ENCODE data around the gene ADCY3.

The ADCY3 gene

GRCh38 chr2:24830351-24830750 is 89.7 kb downstream of the ADCY3 start:
- DNase-seq (ENCODE audit: low read depth) = no peak

GRCh38 chr2:24828238-24828996 is 91.6 kb downstream of the ADCY3 start:
- no peak for DNase-seq (ENCODE audit: low read depth)

- DNase-seq (ENCODE audit: low read depth) = peak; percentile 58
Observed at GRCh38 chr2:24827321-24828237, 92.5 kb downstream of the ADCY3 start.

- no peak for DNase-seq (ENCODE audit: low read depth)
Observed at GRCh38 chr2:24826773-24827145, 93.3 kb downstream of the ADCY3 start.

- no peak for DNase-seq (ENCODE audit: low read depth)
Observed at GRCh38 chr2:24825883-24826772, 93.9 kb downstream of the ADCY3 start.

- DNase-seq (ENCODE audit: low read depth) = peak; percentile 10
Observed at GRCh38 chr2:24824966-24825882, 94.8 kb downstream of the ADCY3 start.

GRCh38 chr2:24824071-24824588 is 95.9 kb downstream of the ADCY3 start:
- DNase-seq (ENCODE audit: low read depth) = no peak

GRCh38 chr2:24822049-24822706 is 97.9 kb downstream of the ADCY3 start:
- DNase-seq (ENCODE audit: low read depth) = no peak

GRCh38 chr2:24821433-24821891 is 98.6 kb downstream of the ADCY3 start:
- DNase-seq (ENCODE audit: low read depth) = no peak

- no peak for DNase-seq (ENCODE audit: low read depth)
Observed at GRCh38 chr2:24820598-24821432, 99.2 kb downstream of the ADCY3 start.

- no peak for DNase-seq (ENCODE audit: low read depth)
Observed at GRCh38 chr2:24820175-24820513, 99.9 kb downstream of the ADCY3 start.

- no peak for DNase-seq (ENCODE audit: low read depth)
Observed at GRCh38 chr2:24819442-24820174, 100.4 kb downstream of the ADCY3 start.

- DNase-seq (ENCODE audit: low read depth) = no peak
Observed at GRCh38 chr2:24818721-24819167, 101.3 kb downstream of the ADCY3 start.

- DNase-seq (ENCODE audit: low read depth) = no peak
Observed at GRCh38 chr2:24816884-24817283, 103.2 kb downstream of the ADCY3 start.

GRCh38 chr2:24816404-24816803 is 103.6 kb downstream of the ADCY3 start:
- DNase-seq (ENCODE audit: low read depth) = no peak

GRCh38 chr2:24815171-24815570 is 104.9 kb downstream of the ADCY3 start:
- no peak for DNase-seq (ENCODE audit: low read depth)

- DNase-seq (ENCODE audit: low read depth) = no peak
Observed at GRCh38 chr2:24814516-24814915, 105.5 kb downstream of the ADCY3 start.

GRCh38 chr2:24813691-24814137 is 106.3 kb downstream of the ADCY3 start:
- no peak for DNase-seq (ENCODE audit: low read depth)
